A549 (cell line): Measurements from ENCODE around the gene ACD. TPM values are rescaled to one million over a fixed set of nuclear protein-coding genes. Genes with fewer than 3 reads are reported as not detected.

ENCODE experiments used
- ATAC-seq, 2 experiments: fragments of 200-7000 bp in 1 of 2; fragments of >200 bp in 1 of 2; cut with Nextera tagmentation in 1 of 2; cut with Tn5 transposase in 1 of 2; 3 replicates each; pipeline versions ENCODE4 v1.8.0 to v1.9.1; 2018 to 2020; ENCODE audit warnings: mild to moderate bottlenecking in 1 of 2, moderate library complexity in 1 of 2
- CTCF ChIA-PET: fragments of 300-600 bp; sonication (Branson Sonifier 250); formaldehyde crosslinking; extraction: SDS; loops from one replicate; lab custom pipeline; 2021; ENCODE audit warnings: antibody characterized with exemption, inconsistent platforms; lab: Yijun Ruan, JAX
- POLR2A ChIA-PET: fragments of 350-600 bp; formaldehyde crosslinking; extraction: SDS; loops from one replicate; lab custom pipeline; 2021; ENCODE audit warnings: antibody characterized with exemption, inconsistent platforms; lab: Yijun Ruan, JAX
- DNase-seq, 2 experiments: peaks; one replicate each; pipeline versions ENCODE4 v3.0.0 to v3.0.0-alpha.2; 2011 to 2016; ENCODE audit warnings: low read depth in 1 of 2, low spot score in 1 of 2
- FAIRE-seq: peaks from 2 replicates; lab custom pipeline; 2011; peaks lifted over from hg19 to GRCh38; lab: Jason Lieb, UNC
- H3K27ac ChIP-seq, 2 experiments: fragments of >200 bp; sonication (Bioruptor Twin); formaldehyde crosslinking; 3 replicates each; pipeline ENCODE4 v1.5.1; 2016 to 2017
- H3K4me1 ChIP-seq: fragments of >200 bp; sonication (Bioruptor Twin); formaldehyde crosslinking; 3 replicates; pipeline ENCODE4 v1.6.1; 2016
- H3K4me2 ChIP-seq: fragments of >200 bp; sonication (Bioruptor Twin); formaldehyde crosslinking; 3 replicates; pipeline ENCODE4 v1.6.1; 2016
- H3K4me3 ChIP-seq: fragments of >200 bp; sonication (Bioruptor Twin); formaldehyde crosslinking; 3 replicates; pipeline ENCODE4 v1.5.1; 2016
- H3K9me3 ChIP-seq: fragments of >200 bp; sonication (Bioruptor Twin); formaldehyde crosslinking; 3 replicates; pipeline ENCODE4 v1.6.1; 2016
- CBX2 ChIP-seq: fragments of 200-600 bp; sonication (generic); IDR thresholded peaks from 2 replicates; pipeline ENCODE4 v1.6.1; 2016; ENCODE audit warnings: low read depth, mild to moderate bottlenecking, borderline replicate concordance
- CHD4 ChIP-seq: fragments of 200-600 bp; sonication (generic); IDR thresholded peaks from 2 replicates; pipeline ENCODE4 v1.6.1; 2016; ENCODE audit warnings: antibody characterized with exemption, mild to moderate bottlenecking, borderline replicate concordance
- HEYL ChIP-seq: fragments of 250-450 bp; sonication (Bioruptor Pico); IDR thresholded peaks from 2 replicates; pipeline ENCODE4 v1.8.0; 2021; ENCODE audit warnings: mild to moderate bottlenecking, moderate library complexity
- HMGXB4 ChIP-seq: fragments of 250-450 bp; sonication (Bioruptor Pico); IDR thresholded peaks from 2 replicates; pipeline ENCODE4 v1.5.0; 2021; ENCODE audit warnings: mild to moderate bottlenecking, moderate library complexity, borderline replicate concordance
- KDM1A ChIP-seq: fragments of 200-600 bp; sonication (generic); IDR thresholded peaks from 2 replicates; pipeline ENCODE4 v1.6.1; 2016; ENCODE audit warnings: low read depth, mild to moderate bottlenecking
- KDM5A ChIP-seq: fragments of 200-600 bp; sonication (generic); IDR thresholded peaks from 2 replicates; pipeline ENCODE4 v1.6.1; 2016; ENCODE audit warnings: antibody characterized with exemption, mild to moderate bottlenecking
- MYC ChIP-seq: IDR thresholded peaks from 2 replicates; pipeline ENCODE4 v1.6.1; 2012; ENCODE audit warnings: mild to moderate bottlenecking, inconsistent platforms, low read length, improper control_type of control experiment, borderline replicate concordance
- POLR2A ChIP-seq: IDR thresholded peaks from 2 replicates; pipeline ENCODE4 v1.6.1; 2012; ENCODE audit warnings: mild to moderate bottlenecking, low read length
- POLR2AphosphoS2 ChIP-seq: conservative IDR thresholded peaks from 2 replicates; pipeline ENCODE4 v1.6.1; 2012; ENCODE audit warnings: low read length, improper control_type of control experiment, inconsistent platforms
- TP53 ChIP-seq: fragments of 250-450 bp; sonication (Bioruptor Pico); IDR thresholded peaks from 2 replicates; pipeline ENCODE4 v1.5.0; 2021; ENCODE audit warnings: mild to moderate bottlenecking, moderate library complexity
- WGBS: methylation state at CpG from one replicate; pipeline ENCODE4 v1.1.6; 2017; ENCODE audit errors: missing lambda C conversion rate; 5-methylcytosine and 5-hydroxymethylcytosine counted together
- polyA plus RNA-seq, 4 experiments: library from polyadenylated mRNA; depleted of rRNA in 3 of 4; stranded (reverse); fragments of >200 nt; fragmentation: RNase III in 1 of 4; extraction: RNeasy Plus Mini Kit Qiagen cat#74134 plus additional on column Dnase treatment in 1 of 4; gene quantifications; 2 replicates in 3 of 4; 3 replicates in 1 of 4; pipeline ENCODE4 v1.2.3, GENCODE V29; 2011 to 2017
- TF ChIP-seq, protein P1 (sequence below): IDR thresholded peaks from 2 replicates; pipeline ENCODE4 v1.6.1; 2012
- TF ChIP-seq, protein P2 (sequence below): fragments of 450-650 bp; IDR thresholded peaks from 2 replicates; pipeline ENCODE4 v1.6.1; 2014; ENCODE audit warnings: antibody characterized with exemption
- TF ChIP-seq, protein P3 (sequence below): IDR thresholded peaks from 2 replicates; pipeline ENCODE4 v1.6.1; 2012

The ACD gene
- polyA plus RNA-seq, 2 of the 4 experiments (the other 2 are of a cell fraction), result 19.4 to 26.4 TPM

DNA sequence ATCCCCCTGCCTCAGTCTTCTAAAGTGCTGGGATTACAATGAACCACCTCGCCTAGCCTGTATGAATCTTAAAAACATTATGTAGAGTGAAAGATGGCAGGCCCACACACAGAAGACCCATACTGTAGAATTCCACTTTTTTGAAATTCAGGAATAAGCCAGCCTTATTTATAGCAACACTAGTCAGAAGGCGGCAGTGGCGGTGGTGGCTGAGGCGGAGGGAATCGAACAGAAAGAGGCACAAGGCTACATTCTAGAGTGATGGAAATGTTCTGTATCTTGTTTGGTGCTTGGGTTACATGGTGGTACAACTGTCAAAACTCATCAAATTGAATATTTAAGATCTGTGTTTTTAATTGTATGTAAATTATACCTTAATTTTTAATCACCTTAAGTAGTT, 47.7 kb upstream of the ACD start:
- Histone ChIP-seq H3K4me2 (no peak overlapping the region), H3K9me3 (no peaks in the 10 kb centered on the region), H3K4me1 (no peaks in the 10 kb centered on the region), H3K27ac (no peak overlapping the region), H3K4me3 (no peak overlapping the region)
- ChIA-PET POLR2A (no interaction called here), CTCF (interaction anchor here (0.9 kb wide), 1 partner anchor 40 kb away, joined by 3 read pairs; no protein-coding TSS in a partner anchor)
- TF ChIP-seq POLR2A (no peak), HMGXB4 (CRISPR knock-in tag) (no peak), POLR2AphosphoS2 (no peak), KDM1A (no peak), KDM5A (no peak)
- TF ChIP-seq, protein P1, sequence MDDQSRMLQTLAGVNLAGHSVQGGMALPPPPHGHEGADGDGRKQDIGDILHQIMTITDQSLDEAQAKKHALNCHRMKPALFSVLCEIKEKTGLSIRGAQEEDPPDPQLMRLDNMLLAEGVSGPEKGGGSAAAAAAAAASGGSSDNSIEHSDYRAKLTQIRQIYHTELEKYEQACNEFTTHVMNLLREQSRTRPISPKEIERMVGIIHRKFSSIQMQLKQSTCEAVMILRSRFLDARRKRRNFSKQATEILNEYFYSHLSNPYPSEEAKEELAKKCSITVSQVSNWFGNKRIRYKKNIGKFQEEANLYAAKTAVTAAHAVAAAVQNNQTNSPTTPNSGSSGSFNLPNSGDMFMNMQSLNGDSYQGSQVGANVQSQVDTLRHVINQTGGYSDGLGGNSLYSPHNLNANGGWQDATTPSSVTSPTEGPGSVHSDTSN, result no peak
- WGBS, result 96% methylated on average over 5 of the region's 5 CpGs
- ATAC-seq, result no peak
- DNase-seq, result no peak
- no peak for FAIRE-seq

GRCh38 chr16:67707210-67707609, 47.1 kb upstream of the ACD start:
- TF ChIP-seq HEYL (CRISPR knock-in tag), result no peak
- TF ChIP-seq, protein P1, result no peak
- TF ChIP-seq, all 56 proteins: peak for 0
- no peaks in the 10 kb centered on the region for H3K9me3 ChIP-seq
- no peaks in the 10 kb centered on the region for H3K4me1 ChIP-seq
- 86% methylated on average over 4 of the region's 4 CpGs for WGBS
- DNase-seq (no peak), FAIRE-seq (no peak), ATAC-seq (no peak)
- ChIA-PET CTCF (interaction anchor here (1.6 kb wide), 1 partner anchor 34 kb away, joined by 3 read pairs; no protein-coding TSS in a partner anchor), POLR2A (no interaction called here)
- no peak overlapping the region for H3K27ac ChIP-seq
- H3K4me3 ChIP-seq, result no peak overlapping the region
- no peak overlapping the region for H3K4me2 ChIP-seq

GRCh38 chr16:67704110-67704509, 44.0 kb upstream of the ACD start:
- no peak overlapping the region for H3K27ac ChIP-seq
- WGBS, result 78% methylated on average over 5 of the region's 5 CpGs
- ChIA-PET POLR2A (interaction anchor here (0.6 kb wide), 1 partner anchor 195 kb away, joined by 6 read pairs; no protein-coding TSS in a partner anchor), CTCF (interaction anchor here (0.6 kb wide), 1 partner anchor 112 kb away, joined by 3 read pairs; no protein-coding TSS in a partner anchor)
- H3K4me2 ChIP-seq, result no peak overlapping the region
- peaks cover 7% of the 10 kb centered on the region for H3K9me3 ChIP-seq
- FAIRE-seq (no peak), ATAC-seq (no peak)
- H3K4me1 ChIP-seq, result no peaks in the 10 kb centered on the region
- no peak overlapping the region for H3K4me3 ChIP-seq
- TF ChIP-seq, protein P2, sequence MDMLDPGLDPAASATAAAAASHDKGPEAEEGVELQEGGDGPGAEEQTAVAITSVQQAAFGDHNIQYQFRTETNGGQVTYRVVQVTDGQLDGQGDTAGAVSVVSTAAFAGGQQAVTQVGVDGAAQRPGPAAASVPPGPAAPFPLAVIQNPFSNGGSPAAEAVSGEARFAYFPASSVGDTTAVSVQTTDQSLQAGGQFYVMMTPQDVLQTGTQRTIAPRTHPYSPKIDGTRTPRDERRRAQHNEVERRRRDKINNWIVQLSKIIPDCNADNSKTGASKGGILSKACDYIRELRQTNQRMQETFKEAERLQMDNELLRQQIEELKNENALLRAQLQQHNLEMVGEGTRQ, result no peak
- TF ChIP-seq CHD4, result no peak
- no peak for TF ChIP-seq CBX2
- TF ChIP-seq MYC, result no peak
- TF ChIP-seq, all 56 proteins: peak for 0
- DNase-seq, result no peak

- no peak for FAIRE-seq
- no peak overlapping the region for H3K27ac ChIP-seq
- no peak overlapping the region for H3K4me2 ChIP-seq
- no peak overlapping the region for H3K4me3 ChIP-seq
- WGBS, result 84% methylated on average over 2 of the region's 2 CpGs
- TF ChIP-seq, protein P3, sequence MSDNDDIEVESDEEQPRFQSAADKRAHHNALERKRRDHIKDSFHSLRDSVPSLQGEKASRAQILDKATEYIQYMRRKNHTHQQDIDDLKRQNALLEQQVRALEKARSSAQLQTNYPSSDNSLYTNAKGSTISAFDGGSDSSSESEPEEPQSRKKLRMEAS, result no peak
- no peak for TF ChIP-seq TP53
- POLR2A ChIA-PET, result no interaction called here
- peaks cover 10% of the 10 kb centered on the region for H3K9me3 ChIP-seq
- CTCF ChIA-PET, result no interaction called here
- no peaks in the 10 kb centered on the region for H3K4me1 ChIP-seq
- no peak for DNase-seq
- no peak for ATAC-seq
These were observed 43.6 kb upstream of the ACD start for GRCh38 chr16:67703626-67704025.
